Measurements from ENCODE around the gene PAK4.
"Not testable (repeated sequence)": the region's sequence is repeated elsewhere in the genome, so short reads cannot be mapped to it uniquely, and the experiment has no call there.

PAK4 gene

GRCh38 chr19:39086386-39086785, 39.2 kb upstream of the PAK4 start:
- peaks cover 0 to 2% of the 10 kb centered on the region in 2 donors for H3K9me3 ChIP-seq (ENCODE audit: control insufficient read depth in 2 of 2, low read length in 2 of 2)
- H3K27me3 ChIP-seq (ENCODE audit: control insufficient read depth in 1 of 2, insufficient read depth in 2 of 2, low read length in 2 of 2) = peaks cover 40 to 41% of the 10 kb centered on the region in 2 donors
- H3K4me1 ChIP-seq (ENCODE audit: control insufficient read depth, insufficient read depth, low read length) = no peaks in the 10 kb centered on the region
- H3K9ac ChIP-seq (ENCODE audit: low read length in 2 of 2) = no peak overlapping the region
- H3K27ac ChIP-seq (ENCODE audit: low read length) = no peak overlapping the region
- H3K36me3 ChIP-seq (ENCODE audit: control insufficient read depth in 2 of 2, insufficient read depth in 2 of 2, low read length in 2 of 2) = no peaks in the 10 kb centered on the region
- H3K4me3 ChIP-seq (ENCODE audit: low read length in 2 of 2) = no peak overlapping the region

DNA sequence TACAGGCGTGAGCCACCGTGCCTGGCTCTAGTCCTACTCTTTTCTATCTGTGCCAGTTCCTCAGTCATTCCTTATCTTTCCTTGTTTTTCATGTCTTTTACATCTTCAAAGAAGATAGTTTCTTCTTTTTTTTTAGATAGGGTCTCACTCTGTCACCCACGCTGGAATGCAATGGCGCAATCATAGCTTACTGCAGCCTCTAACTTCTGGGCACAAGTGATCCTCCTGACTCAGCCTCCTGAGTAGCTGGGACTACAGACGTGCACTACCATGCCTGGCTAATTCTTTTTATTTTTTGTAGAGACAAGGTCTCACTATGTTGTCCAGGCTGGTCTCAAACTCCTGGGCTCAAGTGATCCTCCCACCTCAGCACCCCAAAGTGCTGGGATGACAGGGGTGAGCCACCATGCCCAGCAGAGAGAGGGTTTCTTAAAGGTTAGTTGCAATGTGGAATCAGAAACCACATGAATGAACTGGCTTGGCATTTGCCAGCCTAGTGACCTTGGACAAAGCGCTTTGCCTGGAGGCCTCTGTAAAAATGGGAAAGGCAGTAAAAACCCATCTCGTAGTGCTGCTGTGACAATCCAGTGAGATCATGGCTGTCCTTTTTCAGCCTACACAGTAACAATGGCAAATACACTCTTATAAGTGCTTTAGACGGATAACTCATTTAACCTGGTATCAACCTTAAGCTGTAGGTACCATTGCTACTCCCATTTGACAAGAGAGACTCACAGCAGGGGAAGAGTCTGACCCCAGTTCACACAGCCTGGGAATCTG, 37.5 kb upstream of the PAK4 start:
- Histone ChIP-seq H3K27me3 (ENCODE audit: control insufficient read depth in 1 of 2, insufficient read depth in 2 of 2, low read length in 2 of 2) (peaks cover 31 to 33% of the 10 kb centered on the region in 2 donors), H3K4me3 (ENCODE audit: low read length in 2 of 2) (no peak overlapping the region), H3K9me3 (ENCODE audit: control insufficient read depth in 2 of 2, low read length in 2 of 2) (peaks cover 0 to 2% of the 10 kb centered on the region in 2 donors), H3K9ac (ENCODE audit: low read length in 2 of 2) (no peak overlapping the region), H3K27ac (ENCODE audit: low read length) (no peak overlapping the region), H3K4me1 (ENCODE audit: control insufficient read depth, insufficient read depth, low read length) (no peaks in the 10 kb centered on the region), H3K36me3 (ENCODE audit: control insufficient read depth in 2 of 2, insufficient read depth in 2 of 2, low read length in 2 of 2) (no peaks in the 10 kb centered on the region)

- H3K4me3 ChIP-seq (ENCODE audit: low read length in 2 of 2); H3K9ac ChIP-seq (ENCODE audit: low read length in 2 of 2); H3K36me3 ChIP-seq (ENCODE audit: control insufficient read depth in 2 of 2, insufficient read depth in 2 of 2, low read length in 2 of 2); H3K4me1 ChIP-seq (ENCODE audit: control insufficient read depth, insufficient read depth, low read length); H3K27ac ChIP-seq (ENCODE audit: low read length); H3K9me3 ChIP-seq (ENCODE audit: control insufficient read depth in 2 of 2, low read length in 2 of 2): not testable (repeated sequence)
- H3K27me3 ChIP-seq (ENCODE audit: control insufficient read depth in 1 of 2, insufficient read depth in 2 of 2, low read length in 2 of 2) = peaks cover 19% of the 10 kb centered on the region in 2 donors
Measured at GRCh38 chr19:39090016-39090415, 35.6 kb upstream of the PAK4 start.

GRCh38 chr19:39090881-39091280, 34.7 kb upstream of the PAK4 start:
- no peak overlapping the region for H3K4me3 ChIP-seq (ENCODE audit: low read length in 2 of 2)
- H3K9me3 ChIP-seq (ENCODE audit: control insufficient read depth in 2 of 2, low read length in 2 of 2) = peaks cover 0 to 2% of the 10 kb centered on the region in 2 donors
- H3K4me1 ChIP-seq (ENCODE audit: control insufficient read depth, insufficient read depth, low read length) = no peaks in the 10 kb centered on the region
- no peak overlapping the region for H3K27ac ChIP-seq (ENCODE audit: low read length)
- H3K27me3 ChIP-seq (ENCODE audit: control insufficient read depth in 1 of 2, insufficient read depth in 2 of 2, low read length in 2 of 2) = peaks cover 10 to 11% of the 10 kb centered on the region in 2 donors
- H3K36me3 ChIP-seq (ENCODE audit: control insufficient read depth in 2 of 2, insufficient read depth in 2 of 2, low read length in 2 of 2) = no peaks in the 10 kb centered on the region
- H3K9ac ChIP-seq (ENCODE audit: low read length in 2 of 2) = no peak overlapping the region

GRCh38 chr19:39095799-39096540, 29.6 kb upstream of the PAK4 start:
- H3K4me3 ChIP-seq (ENCODE audit: low read length in 2 of 2); H3K36me3 ChIP-seq (ENCODE audit: control insufficient read depth in 2 of 2, insufficient read depth in 2 of 2, low read length in 2 of 2); H3K4me1 ChIP-seq (ENCODE audit: control insufficient read depth, insufficient read depth, low read length); H3K27ac ChIP-seq (ENCODE audit: low read length); H3K9ac ChIP-seq (ENCODE audit: low read length in 2 of 2); H3K9me3 ChIP-seq (ENCODE audit: control insufficient read depth in 2 of 2, low read length in 2 of 2): not testable (repeated sequence)
- peaks cover 13 to 21% of the 10 kb centered on the region in 2 donors for H3K27me3 ChIP-seq (ENCODE audit: control insufficient read depth in 1 of 2, insufficient read depth in 2 of 2, low read length in 2 of 2)

DNA sequence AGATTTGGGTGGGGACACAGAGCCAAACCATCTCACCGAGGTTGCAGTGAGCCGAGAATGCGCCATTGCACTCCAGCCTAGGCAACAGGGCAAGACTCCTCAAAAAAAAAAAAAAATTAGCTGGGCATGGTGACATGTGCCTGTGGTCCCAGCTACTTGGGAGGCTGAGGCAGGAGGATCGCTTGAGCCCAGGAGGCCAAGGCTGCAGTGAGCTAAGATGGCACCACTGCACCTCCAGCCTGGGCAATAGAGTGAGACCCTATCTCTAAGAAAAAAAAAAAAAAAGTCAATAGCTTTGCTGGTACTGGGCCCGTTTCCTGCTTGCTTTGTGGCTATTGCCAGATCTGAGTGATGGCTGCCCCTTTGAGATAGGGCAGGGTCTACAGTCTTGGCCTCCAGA, 28.3 kb upstream of the PAK4 start:
- H3K27me3 ChIP-seq (ENCODE audit: control insufficient read depth in 1 of 2, insufficient read depth in 2 of 2, low read length in 2 of 2) = peaks cover 11 to 21% of the 10 kb centered on the region in 2 donors
- no peaks in the 10 kb centered on the region for H3K36me3 ChIP-seq (ENCODE audit: control insufficient read depth in 2 of 2, insufficient read depth in 2 of 2, low read length in 2 of 2)
- H3K4me1 ChIP-seq (ENCODE audit: control insufficient read depth, insufficient read depth, low read length) = no peaks in the 10 kb centered on the region
- no peak overlapping the region for H3K4me3 ChIP-seq (ENCODE audit: low read length in 2 of 2)
- no peak overlapping the region for H3K27ac ChIP-seq (ENCODE audit: low read length)
- no peak overlapping the region for H3K9ac ChIP-seq (ENCODE audit: low read length in 2 of 2)
- no peaks in the 10 kb centered on the region for H3K9me3 ChIP-seq (ENCODE audit: control insufficient read depth in 2 of 2, low read length in 2 of 2)

DNA sequence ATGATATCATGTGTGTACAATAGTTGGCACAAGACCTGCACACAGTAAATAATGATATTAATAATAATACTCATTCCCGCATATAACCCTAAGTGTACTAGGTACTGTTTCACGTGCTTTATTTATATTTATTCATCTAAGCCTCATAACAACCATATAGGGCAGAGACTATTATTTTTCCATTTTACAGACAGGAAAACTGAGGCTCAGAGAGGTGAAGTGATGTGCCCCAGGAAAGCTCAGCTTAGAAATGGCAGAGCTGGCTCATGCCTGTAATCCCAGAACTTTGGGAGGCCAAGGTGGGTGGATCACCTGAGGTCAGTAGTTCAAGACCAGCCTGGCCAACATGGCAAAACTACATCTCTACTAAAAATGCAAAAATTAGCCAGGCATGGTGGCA, 27.9 kb upstream of the PAK4 start:
- Histone ChIP-seq H3K36me3 (ENCODE audit: control insufficient read depth in 2 of 2, insufficient read depth in 2 of 2, low read length in 2 of 2) (no peaks in the 10 kb centered on the region), H3K9ac (ENCODE audit: low read length in 2 of 2) (no peak overlapping the region), H3K27ac (ENCODE audit: low read length) (no peak overlapping the region), H3K27me3 (ENCODE audit: control insufficient read depth in 1 of 2, insufficient read depth in 2 of 2, low read length in 2 of 2) (peaks cover 11 to 21% of the 10 kb centered on the region in 2 donors), H3K4me1 (ENCODE audit: control insufficient read depth, insufficient read depth, low read length) (no peaks in the 10 kb centered on the region), H3K9me3 (ENCODE audit: control insufficient read depth in 2 of 2, low read length in 2 of 2) (no peaks in the 10 kb centered on the region), H3K4me3 (ENCODE audit: low read length in 2 of 2) (no peak overlapping the region)

DNA sequence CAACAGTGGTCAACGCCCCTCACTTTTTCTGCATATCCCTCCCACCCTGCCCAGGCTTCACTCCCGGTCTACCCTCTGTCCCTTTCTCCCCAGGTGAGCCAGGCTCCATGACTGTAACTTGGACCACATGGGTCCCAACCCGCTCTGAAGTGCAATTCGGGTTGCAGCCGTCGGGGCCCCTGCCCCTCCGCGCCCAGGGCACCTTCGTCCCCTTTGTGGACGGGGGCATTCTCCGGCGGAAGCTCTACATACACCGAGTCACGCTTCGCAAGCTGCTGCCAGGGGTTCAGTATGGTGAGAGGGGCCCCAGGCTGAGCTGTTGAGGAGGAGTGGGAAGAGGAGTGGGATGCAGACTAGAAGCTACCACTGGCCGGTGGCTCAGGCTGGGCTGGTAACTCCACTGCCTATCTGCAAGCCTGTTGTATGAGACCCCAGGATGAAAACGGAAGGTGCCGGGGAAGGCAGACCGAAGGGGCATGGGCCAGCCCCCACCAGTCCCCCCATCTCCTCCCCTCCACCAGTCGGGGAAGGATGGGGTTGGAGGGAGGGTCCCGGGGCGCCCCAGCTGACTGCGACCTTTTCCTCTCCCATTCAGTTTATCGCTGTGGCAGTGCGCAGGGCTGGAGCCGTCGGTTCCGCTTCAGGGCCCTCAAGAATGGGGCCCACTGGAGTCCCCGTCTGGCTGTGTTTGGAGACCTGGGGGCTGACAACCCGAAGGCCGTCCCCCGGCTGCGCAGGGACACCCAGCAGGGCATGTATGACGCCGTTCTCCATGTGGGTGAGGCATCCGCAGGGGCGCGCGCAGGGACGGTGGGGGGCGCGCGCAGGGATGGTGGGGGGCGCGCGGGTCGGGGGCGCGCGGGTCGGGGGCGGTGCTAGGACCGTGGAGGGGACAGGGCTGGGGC, 27.0 kb upstream of the PAK4 start:
- H3K27me3 ChIP-seq (ENCODE audit: control insufficient read depth in 1 of 2, insufficient read depth in 2 of 2, low read length in 2 of 2) = peaks cover 11 to 20% of the 10 kb centered on the region in 2 donors
- H3K4me1 ChIP-seq (ENCODE audit: control insufficient read depth, insufficient read depth, low read length) = no peaks in the 10 kb centered on the region
- H3K27ac ChIP-seq (ENCODE audit: low read length) = no peak overlapping the region
- no peaks in the 10 kb centered on the region for H3K9me3 ChIP-seq (ENCODE audit: control insufficient read depth in 2 of 2, low read length in 2 of 2)
- H3K36me3 ChIP-seq (ENCODE audit: control insufficient read depth in 2 of 2, insufficient read depth in 2 of 2, low read length in 2 of 2) = no peaks in the 10 kb centered on the region
- H3K4me3 ChIP-seq (ENCODE audit: low read length in 2 of 2) = no peak overlapping the region
- no peak overlapping the region for H3K9ac ChIP-seq (ENCODE audit: low read length in 2 of 2)

DNA sequence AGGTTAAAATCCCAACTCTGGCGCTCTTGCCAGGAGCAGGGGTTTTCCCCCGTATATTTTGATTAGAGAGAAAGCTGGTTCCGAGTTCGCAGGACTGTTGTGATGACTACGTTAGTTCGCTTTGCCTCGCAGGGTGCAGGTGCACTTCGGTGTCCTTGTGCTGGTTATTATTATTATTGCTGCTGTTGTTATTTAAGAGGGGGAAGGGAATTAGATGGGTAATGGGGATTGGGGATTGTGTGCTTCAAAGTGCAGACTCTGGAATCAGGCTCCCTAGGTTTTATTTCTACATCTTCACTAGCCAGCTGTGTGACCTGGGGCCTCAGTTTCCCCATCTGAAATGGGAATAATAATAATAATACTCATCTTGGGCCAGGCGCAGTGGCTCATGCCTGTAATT, 26.2 kb upstream of the PAK4 start:
- H3K4me3 ChIP-seq (ENCODE audit: low read length in 2 of 2) = no peak overlapping the region
- no peaks in the 10 kb centered on the region for H3K4me1 ChIP-seq (ENCODE audit: control insufficient read depth, insufficient read depth, low read length)
- H3K36me3 ChIP-seq (ENCODE audit: control insufficient read depth in 2 of 2, insufficient read depth in 2 of 2, low read length in 2 of 2) = no peaks in the 10 kb centered on the region
- H3K9me3 ChIP-seq (ENCODE audit: control insufficient read depth in 2 of 2, low read length in 2 of 2) = no peaks in the 10 kb centered on the region
- H3K27ac ChIP-seq (ENCODE audit: low read length) = no peak overlapping the region
- H3K27me3 ChIP-seq (ENCODE audit: control insufficient read depth in 1 of 2, insufficient read depth in 2 of 2, low read length in 2 of 2) = peaks cover 14 to 17% of the 10 kb centered on the region in 2 donors
- no peak overlapping the region for H3K9ac ChIP-seq (ENCODE audit: low read length in 2 of 2)

GRCh38 chr19:39100500-39101166, 25.0 kb upstream of the PAK4 start:
- no peaks in the 10 kb centered on the region for H3K36me3 ChIP-seq (ENCODE audit: control insufficient read depth in 2 of 2, insufficient read depth in 2 of 2, low read length in 2 of 2)
- no peak overlapping the region for H3K27ac ChIP-seq (ENCODE audit: low read length)
- H3K27me3 ChIP-seq (ENCODE audit: control insufficient read depth in 1 of 2, insufficient read depth in 2 of 2, low read length in 2 of 2) = peaks cover 16 to 17% of the 10 kb centered on the region in 2 donors
- H3K9me3 ChIP-seq (ENCODE audit: control insufficient read depth in 2 of 2, low read length in 2 of 2) = no peaks in the 10 kb centered on the region
- no peak overlapping the region for H3K4me3 ChIP-seq (ENCODE audit: low read length in 2 of 2)
- no peaks in the 10 kb centered on the region for H3K4me1 ChIP-seq (ENCODE audit: control insufficient read depth, insufficient read depth, low read length)
- no peak overlapping the region for H3K9ac ChIP-seq (ENCODE audit: low read length in 2 of 2)

Measured in stomach smooth muscle (tissue), 2 donors.